ENCODE measurements around the gene CUX1. TPM values are rescaled to one million over a fixed set of nuclear protein-coding genes. Genes with fewer than 3 reads are reported as not detected.
A peak's percentile ranks its signal among the peaks of the same experiment; 100 is the strongest.

Gene CUX1
- total and polyA plus RNA-seq, 10 of the 15 experiments (the other 5 are each of a cell fraction or from before 2014, with no cell fraction given) = 6.1 to 48.6 (median 25.9) TPM

DNA sequence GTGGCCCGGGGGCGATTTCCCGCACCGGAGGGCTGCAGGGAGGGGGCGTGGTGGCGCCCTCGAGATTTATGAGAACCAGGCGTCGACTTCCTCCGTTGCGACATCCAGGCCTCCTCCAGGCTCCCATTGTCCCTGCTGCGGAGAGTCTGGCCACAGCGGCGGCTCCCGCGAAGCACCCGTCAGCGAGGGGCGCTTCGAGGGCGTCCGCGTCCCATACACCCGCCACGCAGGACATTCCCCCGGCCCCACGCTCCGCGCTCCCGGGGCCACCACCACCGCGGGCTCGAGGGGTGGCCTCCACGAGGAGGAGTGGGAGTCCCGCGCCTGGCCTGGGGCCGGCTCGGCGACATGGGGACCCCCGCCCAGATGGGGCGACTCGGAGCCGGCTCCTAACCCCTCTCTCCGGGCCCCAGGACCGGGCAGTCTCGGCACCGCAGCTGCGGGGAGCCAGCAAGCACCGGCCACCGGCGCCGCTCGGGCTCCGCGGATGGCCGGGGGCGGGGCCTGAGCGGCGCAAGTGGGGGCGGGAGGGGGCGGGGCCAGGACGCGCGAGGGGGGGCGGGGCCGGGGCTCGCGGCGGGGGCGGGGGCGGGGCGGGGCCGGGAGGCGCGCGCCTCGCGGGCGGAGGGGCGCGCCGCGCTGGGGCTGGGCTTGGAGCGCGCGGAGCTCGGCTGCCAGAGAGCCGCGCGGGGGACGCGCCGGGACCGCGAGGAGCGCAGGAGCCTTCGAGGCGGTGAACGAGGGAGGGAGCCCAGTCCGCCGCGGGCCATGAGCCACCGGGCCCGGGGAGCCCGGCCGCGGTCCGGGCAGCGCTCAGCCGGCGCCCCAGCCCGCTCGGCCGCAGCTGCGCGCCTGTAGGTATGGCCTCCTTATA lies 469.0 kb downstream of the CUX1 start, which contains the start of gene SH2B2:
SH2B2 (plus strand) TSS at position 632 of the 874 bp plus-strand sequence. CDS start 13,683 bp downstream, outside the sequence.
- 2% methylated on average over 80 of the region's 116 CpGs for WGBS (ENCODE audit: insufficient coverage, insufficient replicate concordance, low lambda C conversion rate, missing lambda C conversion rate)
- ChIA-PET RAD21 (ENCODE audit: unreplicated experiment) (interaction anchor here (0.5 to 6.0 kb wide), 6 partner anchors 19 to 109 kb away, joined by 3 to 121 read pairs (median 10); partner anchors contain the start of gene PRKRIP1), POLR2A (interaction anchor here (1.1 to 3.9 kb wide), 5 partner anchors 9 to 301 kb away, joined by 3 to 34 read pairs (median 3); partner anchors contain the start of gene PRKRIP1), CTCF (interaction anchor here (0.7 to 5.7 kb wide), 3 partner anchors 19 to 539 kb away, joined by 3 to 62 read pairs (median 4); no protein-coding TSS in a partner anchor), SMC1A (ENCODE audit: uncharacterized antibody, unreplicated experiment) (interaction anchor here (4.7 to 6.8 kb wide), 2 partner anchors 18 to 101 kb away, joined by 39 to 91 read pairs; no protein-coding TSS in a partner anchor)
- Histone ChIP-seq H4K20me1 (ENCODE audit: control insufficient read depth, insufficient read depth) (no peaks in the 10 kb centered on the region), H2AFZ (ENCODE audit: control insufficient read depth, low read depth, low read length) (peak within 1 kb of the TSS; percentile 79), H3K27ac (ENCODE audit: control insufficient read depth, insufficient read depth) (peak within 1 kb of the TSS; percentile 70), H3K27me3 (replicated peaks in 1 of 2; ENCODE audit: control insufficient read depth in 2 of 2, insufficient read depth in 2 of 2, low read length in 1 of 2) (no peaks in the 10 kb centered on the region), H3K4me2 (ENCODE audit: control insufficient read depth, insufficient read depth) (peak within 1 kb of the TSS; percentile 75), H3K4me3 (peak within 1 kb of the TSS; percentile 80), H3K9ac (ENCODE audit: control insufficient read depth, insufficient read depth, low read length) (peak within 1 kb of the TSS; percentile 72), H3K9me3 (replicated peaks; ENCODE audit: control insufficient read depth, insufficient read depth, low read length) (no peaks in the 10 kb centered on the region), H3K4me1 (ENCODE audit: control insufficient read depth, insufficient read depth, low read length) (peaks cover 51% of the 10 kb centered on the region), H3K79me2 (ENCODE audit: control insufficient read depth, insufficient read depth, low read length) (peaks cover 41% of the 10 kb centered on the region), H3K36me3 (ENCODE audit: control insufficient read depth in 2 of 2, insufficient read depth in 2 of 2, low read length in 1 of 2) (no peaks in the 10 kb centered on the region; a peak in 1 of 4 replicates)
- in situ Hi-C loops (cut with MboI) (loop anchor here (5.0 kb wide), 1 partner anchor 166 kb away; no protein-coding TSS in a partner anchor), intact Hi-C loops (cut with micrococcal nuclease; ENCODE audit: unreplicated experiment) (loop anchor here (1.0 to 5.0 kb wide), 2 partner anchors 21 to 181 kb away; no protein-coding TSS in a partner anchor)
- peak; percentile 30 for ATAC-seq
- FAIRE-seq = no peak
- TSS peak; percentile 75 for BruUV-seq (replicated peaks)
- DNase-seq (ENCODE audit: low read depth, low spot score) = no peak
- TF ChIP-seq, protein P1, sequence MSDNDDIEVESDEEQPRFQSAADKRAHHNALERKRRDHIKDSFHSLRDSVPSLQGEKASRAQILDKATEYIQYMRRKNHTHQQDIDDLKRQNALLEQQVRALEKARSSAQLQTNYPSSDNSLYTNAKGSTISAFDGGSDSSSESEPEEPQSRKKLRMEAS (IDR thresholded peaks at IDR 0.05; ENCODE audit: low read depth, low read length) = no peak; the same call in 1 of the 2 replicates
- TF ChIP-seq, protein P2, sequence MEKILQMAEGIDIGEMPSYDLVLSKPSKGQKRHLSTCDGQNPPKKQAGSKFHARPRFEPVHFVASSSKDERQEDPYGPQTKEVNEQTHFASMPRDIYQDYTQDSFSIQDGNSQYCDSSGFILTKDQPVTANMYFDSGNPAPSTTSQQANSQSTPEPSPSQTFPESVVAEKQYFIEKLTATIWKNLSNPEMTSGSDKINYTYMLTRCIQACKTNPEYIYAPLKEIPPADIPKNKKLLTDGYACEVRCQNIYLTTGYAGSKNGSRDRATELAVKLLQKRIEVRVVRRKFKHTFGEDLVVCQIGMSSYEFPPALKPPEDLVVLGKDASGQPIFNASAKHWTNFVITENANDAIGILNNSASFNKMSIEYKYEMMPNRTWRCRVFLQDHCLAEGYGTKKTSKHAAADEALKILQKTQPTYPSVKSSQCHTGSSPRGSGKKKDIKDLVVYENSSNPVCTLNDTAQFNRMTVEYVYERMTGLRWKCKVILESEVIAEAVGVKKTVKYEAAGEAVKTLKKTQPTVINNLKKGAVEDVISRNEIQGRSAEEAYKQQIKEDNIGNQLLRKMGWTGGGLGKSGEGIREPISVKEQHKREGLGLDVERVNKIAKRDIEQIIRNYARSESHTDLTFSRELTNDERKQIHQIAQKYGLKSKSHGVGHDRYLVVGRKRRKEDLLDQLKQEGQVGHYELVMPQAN (conservative IDR thresholded peaks at IDR 0.05) = peak; percentile 50; the same call in 1 of the 2 replicates
- TF ChIP-seq SMARCA5 (IDR thresholded peaks at IDR 0.05) (peak; percentile 74), CEBPB (IDR thresholded peaks at IDR 0.05; ENCODE audit: borderline replicate concordance in 1 of 2, low read depth in 2 of 2, low read length in 2 of 2) (0 out of 4 replicates have a peak, but pooled peaks of 1 of the 2 experiments have one; percentile 39), BACH1 (IDR thresholded peaks at IDR 0.05; ENCODE audit: borderline replicate concordance) (peak; percentile 66), SPI1 (IDR thresholded peaks at IDR 0.05; ENCODE audit: borderline replicate concordance, insufficient read depth, low read depth, low read length) (no peak), GATAD2B (conservative IDR thresholded peaks at IDR 0.05; ENCODE audit: low read depth) (peak; percentile 76), CHD1 (IDR thresholded peaks at IDR 0.05; ENCODE audit: low read depth, low read length) (no peak), SREBF1 (IDR thresholded peaks at IDR 0.05; ENCODE audit: low read length) (no peak), EGR1 (IDR thresholded peaks at IDR 0.05; ENCODE audit: borderline replicate concordance in 1 of 2, low read depth in 2 of 2, low read length in 2 of 2) (peak in 1 of 2 experiments; percentile 75; a peak in 2 of 3 replicates), LARP7 (IDR thresholded peaks at IDR 0.05) (peak; percentile 86), MTA3 (IDR thresholded peaks at IDR 0.05; ENCODE audit: borderline replicate concordance, low read length) (no peak), POLR2AphosphoS5 (IDR thresholded peaks at IDR 0.05; ENCODE audit: low read length) (0 out of 2 replicates have a peak, but pooled peaks have one; percentile 51), RUNX3 (IDR thresholded peaks at IDR 0.05; ENCODE audit: low read length) (no peak)
- TF ChIP-seq, protein P3, sequence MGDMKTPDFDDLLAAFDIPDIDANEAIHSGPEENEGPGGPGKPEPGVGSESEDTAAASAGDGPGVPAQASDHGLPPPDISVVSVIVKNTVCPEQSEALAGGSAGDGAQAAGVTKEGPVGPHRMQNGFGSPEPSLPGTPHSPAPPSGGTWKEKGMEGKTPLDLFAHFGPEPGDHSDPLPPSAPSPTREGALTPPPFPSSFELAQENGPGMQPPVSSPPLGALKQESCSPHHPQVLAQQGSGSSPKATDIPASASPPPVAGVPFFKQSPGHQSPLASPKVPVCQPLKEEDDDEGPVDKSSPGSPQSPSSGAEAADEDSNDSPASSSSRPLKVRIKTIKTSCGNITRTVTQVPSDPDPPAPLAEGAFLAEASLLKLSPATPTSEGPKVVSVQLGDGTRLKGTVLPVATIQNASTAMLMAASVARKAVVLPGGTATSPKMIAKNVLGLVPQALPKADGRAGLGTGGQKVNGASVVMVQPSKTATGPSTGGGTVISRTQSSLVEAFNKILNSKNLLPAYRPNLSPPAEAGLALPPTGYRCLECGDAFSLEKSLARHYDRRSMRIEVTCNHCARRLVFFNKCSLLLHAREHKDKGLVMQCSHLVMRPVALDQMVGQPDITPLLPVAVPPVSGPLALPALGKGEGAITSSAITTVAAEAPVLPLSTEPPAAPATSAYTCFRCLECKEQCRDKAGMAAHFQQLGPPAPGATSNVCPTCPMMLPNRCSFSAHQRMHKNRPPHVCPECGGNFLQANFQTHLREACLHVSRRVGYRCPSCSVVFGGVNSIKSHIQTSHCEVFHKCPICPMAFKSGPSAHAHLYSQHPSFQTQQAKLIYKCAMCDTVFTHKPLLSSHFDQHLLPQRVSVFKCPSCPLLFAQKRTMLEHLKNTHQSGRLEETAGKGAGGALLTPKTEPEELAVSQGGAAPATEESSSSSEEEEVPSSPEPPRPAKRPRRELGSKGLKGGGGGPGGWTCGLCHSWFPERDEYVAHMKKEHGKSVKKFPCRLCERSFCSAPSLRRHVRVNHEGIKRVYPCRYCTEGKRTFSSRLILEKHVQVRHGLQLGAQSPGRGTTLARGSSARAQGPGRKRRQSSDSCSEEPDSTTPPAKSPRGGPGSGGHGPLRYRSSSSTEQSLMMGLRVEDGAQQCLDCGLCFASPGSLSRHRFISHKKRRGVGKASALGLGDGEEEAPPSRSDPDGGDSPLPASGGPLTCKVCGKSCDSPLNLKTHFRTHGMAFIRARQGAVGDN (IDR thresholded peaks at IDR 0.05) = peak; percentile 64
